Stimulated activated CD4-positive, alpha-beta T cell treated with anti-CD3 and anti-CD28 coated beads, Interleukin-1b, Interleukin-23, amount 100 ng/mL, for 24 hours (primary cell): ENCODE measurements around the gene DBX1.

ENCODE experiments used
- DNase-seq, 4 experiments: peaks; one replicate each; pipeline ENCODE4 v3.0.0-alpha.2; 2020; ENCODE audit warnings: low read depth in 4 of 4, low spot score in 1 of 4

The DBX1 gene

GRCh38 chr11:20126724-20127123 lies 33.6 kb downstream of the DBX1 start:
- DNase-seq: no peak

DNA sequence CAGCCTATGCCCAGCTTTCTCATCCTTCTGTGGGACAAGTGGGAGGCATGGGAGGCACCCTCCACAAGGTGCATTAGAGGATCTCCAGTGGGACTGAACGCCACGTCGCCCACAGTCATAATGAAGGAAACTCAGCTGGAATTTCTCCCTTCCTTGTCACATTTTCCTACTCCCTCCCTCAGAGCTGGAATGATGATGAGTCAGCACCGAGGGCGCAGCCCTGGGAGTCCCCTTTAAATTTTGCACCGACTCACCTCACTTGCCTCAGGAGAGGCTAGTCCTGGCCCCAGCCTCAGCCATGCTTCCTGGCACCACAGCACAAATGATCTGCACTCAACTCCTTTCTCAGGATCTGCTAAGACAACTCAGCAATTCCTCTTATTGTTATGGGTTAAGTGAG lies 34.3 kb downstream of the DBX1 start:
- DNase-seq: no peak

GRCh38 chr11:20122131-20122530 lies 38.1 kb downstream of the DBX1 start:
- no peak for DNase-seq

DNA sequence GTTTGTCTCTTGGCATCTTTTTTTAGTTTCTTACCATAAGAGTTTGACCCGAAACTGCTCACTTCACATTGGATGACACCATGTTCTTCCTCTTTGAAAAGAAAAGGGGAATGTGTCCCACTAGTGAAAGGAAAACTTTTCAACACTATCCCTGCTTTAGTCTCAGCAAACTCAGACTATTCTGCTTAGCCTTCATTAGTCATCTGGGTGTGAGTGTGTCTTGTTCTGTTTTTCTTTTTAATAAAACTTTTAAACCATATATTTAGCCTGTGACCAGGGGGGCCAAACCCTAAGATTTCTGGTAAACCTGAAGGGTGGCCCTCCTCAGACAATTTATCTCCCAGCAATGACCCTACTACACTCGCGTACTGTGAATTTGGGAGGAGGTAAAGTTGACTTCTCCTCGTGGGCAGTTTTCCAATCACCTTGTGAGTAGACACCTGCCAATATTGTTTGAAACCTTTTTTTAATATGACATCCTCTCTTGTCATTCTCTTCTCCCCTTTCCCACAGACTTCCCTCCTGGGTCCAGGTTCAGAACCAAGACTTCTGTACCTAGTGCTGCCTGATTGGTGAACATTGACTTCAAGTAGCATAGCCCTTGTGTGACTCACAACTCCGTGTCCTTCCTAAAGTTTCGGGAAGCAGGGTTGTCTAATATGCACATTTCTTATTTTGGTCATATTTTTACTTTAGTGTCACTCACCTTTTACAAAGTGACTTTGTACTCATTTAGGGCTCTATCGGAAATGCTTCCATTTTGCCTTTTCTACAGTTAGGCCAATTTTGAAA lies 39.9 kb downstream of the DBX1 start:
- no peak for DNase-seq

GRCh38 chr11:20119315-20119714 lies 41.0 kb downstream of the DBX1 start:
- no peak for DNase-seq

DNA sequence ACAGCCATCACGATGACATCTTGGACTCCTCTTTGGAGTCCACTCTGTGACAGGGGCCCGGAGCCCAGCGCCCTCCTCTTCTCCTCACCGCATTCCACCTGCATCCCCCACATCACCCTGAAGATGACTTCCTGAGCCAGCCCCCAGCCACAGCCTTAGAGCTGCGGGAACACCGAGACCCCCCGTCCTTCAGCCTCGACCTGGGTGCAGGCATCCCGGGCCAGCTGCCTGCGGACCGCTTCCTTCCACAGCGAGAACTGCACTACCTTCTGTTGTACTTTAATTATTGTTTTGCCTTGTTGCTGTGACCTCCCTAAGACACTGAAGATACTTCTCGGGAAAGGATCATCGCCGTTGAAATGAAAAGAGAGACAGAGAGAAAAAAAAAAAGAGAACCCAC lies 42.1 kb downstream of the DBX1 start:
- no peak for DNase-seq

DNA sequence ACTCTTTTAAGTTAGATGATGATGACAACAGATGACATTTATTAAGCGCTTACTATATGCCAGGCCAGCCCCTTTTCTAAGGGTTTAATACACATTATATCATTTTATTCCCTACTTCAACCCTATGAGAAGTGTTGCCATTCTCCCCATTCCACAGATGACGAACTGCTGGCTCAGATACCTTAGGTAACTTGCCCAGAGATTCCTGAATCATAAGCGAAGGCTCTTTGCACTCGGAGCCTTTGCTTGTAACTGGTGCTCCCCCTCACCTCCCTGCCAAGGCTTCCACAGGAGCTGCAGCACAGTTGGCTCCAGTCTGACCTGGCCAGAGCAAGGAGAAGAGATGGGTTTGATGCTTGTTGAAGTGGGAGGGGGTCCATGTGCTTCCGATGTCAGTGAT lies 43.0 kb downstream of the DBX1 start:
- DNase-seq: no peak

- DNase-seq: no peak
Measured at GRCh38 chr11:20116825-20117224, 43.5 kb downstream of the DBX1 start.

DNA sequence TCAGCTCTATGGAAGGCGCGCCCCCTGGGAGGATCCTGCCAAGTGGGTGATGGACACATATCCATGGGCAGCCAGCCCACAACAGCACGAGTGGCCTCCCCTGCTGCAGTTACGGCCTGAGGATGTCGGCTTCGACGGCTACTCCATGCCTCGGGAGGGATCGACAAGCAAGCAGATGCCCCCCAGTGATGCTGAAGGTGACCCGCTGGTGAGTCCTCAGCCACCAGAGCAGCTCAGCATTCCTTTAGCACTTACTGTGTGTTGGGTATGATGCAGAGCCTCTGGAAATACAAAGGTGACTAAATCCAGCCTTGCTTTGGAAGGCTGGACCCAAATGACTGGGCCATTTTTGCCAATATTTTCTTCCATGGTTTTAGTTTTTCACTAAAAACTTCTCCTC lies 45.7 kb downstream of the DBX1 start:
- DNase-seq: no peak

DNA sequence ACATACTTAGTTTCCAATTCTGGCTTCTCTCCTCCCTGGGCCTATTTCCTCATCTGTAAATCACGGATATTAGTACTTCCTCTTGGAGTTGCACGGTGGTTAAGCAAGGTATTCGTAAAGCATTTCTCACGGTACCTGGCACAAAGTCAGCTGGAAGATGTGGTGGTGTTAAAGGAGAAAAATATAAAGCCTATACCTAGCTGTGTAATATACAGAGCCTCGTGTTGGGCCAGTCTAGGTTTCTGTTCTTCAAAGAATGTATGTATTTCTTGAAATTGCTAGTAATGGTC lies 47.2 kb downstream of the DBX1 start:
- DNase-seq: no peak

GRCh38 chr11:20112291-20113148 lies 47.8 kb downstream of the DBX1 start:
- no peak for DNase-seq

GRCh38 chr11:20111871-20112270 lies 48.4 kb downstream of the DBX1 start:
- DNase-seq: no peak

DNA sequence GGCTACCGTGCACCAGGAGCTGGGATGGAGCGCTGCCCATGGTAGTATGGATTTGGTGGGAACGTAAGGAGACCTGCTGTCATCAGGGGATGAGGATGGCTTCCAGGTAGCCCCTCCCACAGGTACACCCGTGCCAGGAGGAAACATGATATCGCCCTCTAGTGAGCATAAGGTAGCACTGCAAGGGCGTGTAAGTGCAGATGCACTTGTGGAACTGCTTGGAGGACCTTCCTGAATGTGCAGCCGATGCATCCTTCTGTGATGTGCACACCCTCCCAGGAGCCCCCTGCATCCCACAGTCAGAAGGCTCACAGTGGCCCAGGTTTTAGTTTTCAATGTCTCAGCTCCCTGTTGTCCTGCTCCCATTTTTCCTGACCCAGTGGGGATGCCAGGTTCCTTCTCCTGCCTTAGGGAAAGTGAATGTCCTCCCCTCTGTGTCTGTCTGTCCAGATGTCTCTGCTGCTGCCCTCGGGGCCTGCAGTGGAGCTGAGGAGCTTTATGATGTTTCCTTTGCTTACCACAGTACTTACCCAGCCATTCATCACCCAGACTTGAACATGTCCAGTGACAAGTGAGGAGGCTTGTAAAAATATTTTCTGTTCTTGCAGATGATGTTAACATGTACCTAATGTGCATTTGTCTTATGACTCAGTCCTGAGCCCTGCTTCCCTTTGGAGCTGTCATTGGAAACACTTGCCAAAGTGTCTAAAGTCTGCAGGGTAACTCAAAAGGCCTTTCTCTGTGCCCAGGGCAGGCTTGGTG lies 49.2 kb downstream of the DBX1 start:
- DNase-seq: peak in 2 of 4 experiments; percentile 12 to 41

DNA sequence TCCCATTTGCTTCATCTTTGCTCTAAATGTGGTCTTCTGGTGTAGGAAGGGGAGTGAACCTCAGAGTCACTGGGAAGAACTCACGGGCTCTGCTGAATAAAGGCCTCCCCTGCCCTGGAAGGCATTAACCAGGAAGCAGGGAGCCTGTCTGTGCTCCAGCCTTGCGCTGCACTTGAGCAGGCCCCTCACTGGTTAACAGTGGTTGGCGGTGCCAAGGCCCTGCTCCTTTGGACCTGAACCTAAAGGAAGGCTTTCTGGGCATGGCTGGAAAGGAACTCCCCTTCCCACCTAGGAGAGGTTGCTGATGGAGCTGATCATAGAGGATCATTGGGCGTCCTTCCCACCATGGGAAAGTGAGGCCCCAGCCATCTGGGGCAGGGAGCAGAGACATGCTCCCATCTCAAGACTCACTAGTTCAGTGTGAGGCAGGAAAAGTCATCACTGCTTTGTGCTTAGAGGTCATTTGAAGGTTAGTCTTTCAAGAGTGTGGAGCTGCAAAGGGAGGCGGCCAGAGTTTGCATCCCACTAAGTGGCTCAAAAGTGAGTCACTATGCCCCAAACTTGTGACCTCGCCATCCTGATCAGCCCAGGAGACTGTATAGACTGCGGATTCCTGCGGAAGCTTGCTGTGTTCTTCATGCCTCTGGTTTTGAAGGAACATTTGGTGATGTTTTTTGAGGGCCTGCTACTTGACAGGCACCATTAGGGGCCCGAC lies 50.4 kb downstream of the DBX1 start:
- DNase-seq: no peak
